ENCODE results near the gene PLCXD1. TPM values are rescaled to one million over a fixed set of nuclear protein-coding genes. Genes with fewer than 3 reads are reported as not detected.
A peak's percentile ranks its signal among the peaks of the same experiment; 100 is the strongest.
"Not testable (repeated sequence)": the region's sequence is repeated elsewhere in the genome, so short reads cannot be mapped to it uniquely, and the experiment has no call there.

Gene PLCXD1
- polyA plus RNA-seq, 2 of the 4 experiments (the other 2 are of a cell fraction): 64.6 to 67.9 TPM

DNA sequence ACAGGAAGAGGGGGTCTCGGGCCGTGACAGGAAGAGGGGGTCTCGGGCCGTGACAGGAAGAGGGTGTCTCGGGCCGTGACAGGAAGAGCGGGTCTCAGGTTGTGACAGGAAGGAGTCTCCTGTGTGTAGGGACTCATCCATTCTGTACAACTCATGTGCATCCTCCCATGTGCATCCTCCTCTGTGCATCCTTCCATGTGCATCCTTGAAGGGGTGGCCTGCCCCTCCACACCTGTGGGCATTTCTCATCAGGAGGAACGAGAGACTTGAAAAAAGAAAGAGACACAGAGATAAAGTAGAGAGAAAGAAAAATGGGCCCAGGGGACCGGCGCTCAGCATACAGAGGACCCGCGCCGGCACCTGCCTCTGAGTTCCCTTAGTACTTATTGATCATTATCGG lies 30.2 kb upstream of the PLCXD1 start:
- DNase-seq (ENCODE audit: low read depth in 1 of 2, low spot score in 1 of 2): peak in 1 of 2 experiments; percentile 1
- peak; percentile 25 to 50; a peak in 1 of 6 replicates for ATAC-seq
- ChIA-PET POLR2A (no interaction called here), CTCF (no interaction called here)
- Histone ChIP-seq H3K27ac (no peak overlapping the region), H3K9me3 (no peaks in the 10 kb centered on the region), H3K4me1 (no peaks in the 10 kb centered on the region), H3K4me2 (no peak overlapping the region), H3K4me3 (no peak overlapping the region)
- no peak for FAIRE-seq
- WGBS (ENCODE audit: missing lambda C conversion rate): 71% methylated on average over 14 of the region's 14 CpGs
- TF ChIP-seq SMC3 (IDR thresholded peaks at IDR 0.05) (no peak), HDAC2 (IDR thresholded peaks at IDR 0.05) (no peak)

GRCh38 chrX:251396-252243 lies 29.6 kb upstream of the PLCXD1 start:
- H3K4me1 ChIP-seq, POLR2A ChIA-PET, ATAC-seq, H3K9me3 ChIP-seq, FAIRE-seq, H3K27ac ChIP-seq, CTCF ChIA-PET, H3K4me3 ChIP-seq, H3K4me2 ChIP-seq: not testable (repeated sequence)
- WGBS (ENCODE audit: missing lambda C conversion rate): 72% methylated on average over 17 of the region's 17 CpGs
- peak in 1 of 2 experiments; percentile 4 for DNase-seq (ENCODE audit: low read depth in 1 of 2, low spot score in 1 of 2)

GRCh38 chrX:252244-252956 lies 28.8 kb upstream of the PLCXD1 start:
- no peak for TF ChIP-seq RNF2 (IDR thresholded peaks at IDR 0.05; ENCODE audit: borderline replicate concordance, low read depth)
- no peak for TF ChIP-seq KDM1A (IDR thresholded peaks at IDR 0.05; ENCODE audit: low read depth)
- no peak for TF ChIP-seq ZC3H11A (IDR thresholded peaks at IDR 0.05)
- TF ChIP-seq, protein P1, sequence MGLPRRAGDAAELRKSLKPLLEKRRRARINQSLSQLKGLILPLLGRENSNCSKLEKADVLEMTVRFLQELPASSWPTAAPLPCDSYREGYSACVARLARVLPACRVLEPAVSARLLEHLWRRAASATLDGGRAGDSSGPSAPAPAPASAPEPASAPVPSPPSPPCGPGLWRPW (IDR thresholded peaks at IDR 0.05): no peak
- no peak for TF ChIP-seq HMGXB4 (CRISPR knock-in tag; IDR thresholded peaks at IDR 0.05; ENCODE audit: borderline replicate concordance)
- TF ChIP-seq BHLHE40 (IDR thresholded peaks at IDR 0.05; ENCODE audit: low read depth, low read length): no peak
- no peak for TF ChIP-seq MYC (IDR thresholded peaks at IDR 0.05; ENCODE audit: borderline replicate concordance, low read length)
- no peak for TF ChIP-seq HEYL (CRISPR knock-in tag; IDR thresholded peaks at IDR 0.05)
- TF ChIP-seq CBX8 (IDR thresholded peaks at IDR 0.05): no peak
- no peak overlapping the region for H3K4me2 ChIP-seq
- no peak overlapping the region for H3K27ac ChIP-seq
- H3K4me3 ChIP-seq: no peak overlapping the region
- ATAC-seq: no peak
- FAIRE-seq: no peak
- ChIA-PET CTCF (no interaction called here), POLR2A (no interaction called here)
- H3K4me1 ChIP-seq: no peaks in the 10 kb centered on the region
- no peaks in the 10 kb centered on the region for H3K9me3 ChIP-seq
- DNase-seq (ENCODE audit: low read depth in 1 of 2, low spot score in 1 of 2): peak in 1 of 2 experiments; percentile 1
- WGBS (ENCODE audit: missing lambda C conversion rate): 63% methylated on average over 12 of the region's 12 CpGs

DNA sequence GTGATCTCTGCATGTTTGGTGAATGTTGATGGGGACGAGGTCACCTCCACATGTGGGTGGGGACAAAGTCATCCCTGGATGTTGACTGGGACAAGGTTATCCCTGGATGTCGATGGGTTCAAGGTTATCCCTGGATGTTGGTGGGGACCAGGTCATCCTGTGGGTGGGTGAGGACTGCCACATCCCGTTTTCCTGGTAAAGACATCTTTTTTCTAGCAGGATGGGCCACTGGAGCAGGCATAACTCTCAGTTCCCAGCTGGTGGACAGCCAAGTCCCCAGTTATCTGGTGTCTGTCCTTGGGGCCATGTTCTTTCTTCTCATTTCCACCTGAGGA lies 28.3 kb upstream of the PLCXD1 start:
- 53% methylated on average over 3 of the region's 3 CpGs for WGBS (ENCODE audit: missing lambda C conversion rate)
- ATAC-seq: no peak
- POLR2A ChIA-PET: no interaction called here

More for the DNA sequence above, 28.3 kb upstream of the PLCXD1 start:
- 0 out of 3 replicates have a peak, but pooled peaks cover under 1% of the 10 kb centered on the region for H3K4me1 ChIP-seq
- no peak overlapping the region for H3K27ac ChIP-seq
- no peak overlapping the region for H3K4me3 ChIP-seq
- no peak overlapping the region for H3K4me2 ChIP-seq
- peak in 1 of 2 experiments; percentile 1 for DNase-seq (ENCODE audit: low read depth in 1 of 2, low spot score in 1 of 2)
- H3K9me3 ChIP-seq: no peaks in the 10 kb centered on the region
- TF ChIP-seq POLR2A (IDR thresholded peaks at IDR 0.05; ENCODE audit: low read length) (no peak), CBX2 (IDR thresholded peaks at IDR 0.05; ENCODE audit: borderline replicate concordance, low read depth) (no peak), TP53 (CRISPR knock-in tag; IDR thresholded peaks at IDR 0.05) (no peak), JUN (IDR thresholded peaks at IDR 0.05) (no peak), HOXB5 (CRISPR knock-in tag; IDR thresholded peaks at IDR 0.05) (no peak), HOXB13 (CRISPR knock-in tag; IDR thresholded peaks at IDR 0.05; ENCODE audit: low read depth) (no peak), BHLHE40 (IDR thresholded peaks at IDR 0.05; ENCODE audit: low read depth, low read length) (no peak), ESRRA (IDR thresholded peaks at IDR 0.05; ENCODE audit: borderline replicate concordance, low read length) (no peak), MAFK (IDR thresholded peaks at IDR 0.05; ENCODE audit: partially characterized antibody) (no peak), MAX (IDR thresholded peaks at IDR 0.05) (no peak), KDM1A (IDR thresholded peaks at IDR 0.05; ENCODE audit: low read depth) (no peak), MAZ (IDR thresholded peaks at IDR 0.05; ENCODE audit: borderline replicate concordance, low read depth, low read length) (no peak), EP300 (IDR thresholded peaks at IDR 0.05) (no peak), HDAC2 (IDR thresholded peaks at IDR 0.05) (no peak), ZC3H11A (IDR thresholded peaks at IDR 0.05) (no peak), SREBF2 (IDR thresholded peaks at IDR 0.05) (no peak), BCL3 (IDR thresholded peaks at IDR 0.05) (no peak), HEYL (CRISPR knock-in tag; IDR thresholded peaks at IDR 0.05) (no peak), CBX8 (IDR thresholded peaks at IDR 0.05) (no peak)
- TF ChIP-seq, protein P2, sequence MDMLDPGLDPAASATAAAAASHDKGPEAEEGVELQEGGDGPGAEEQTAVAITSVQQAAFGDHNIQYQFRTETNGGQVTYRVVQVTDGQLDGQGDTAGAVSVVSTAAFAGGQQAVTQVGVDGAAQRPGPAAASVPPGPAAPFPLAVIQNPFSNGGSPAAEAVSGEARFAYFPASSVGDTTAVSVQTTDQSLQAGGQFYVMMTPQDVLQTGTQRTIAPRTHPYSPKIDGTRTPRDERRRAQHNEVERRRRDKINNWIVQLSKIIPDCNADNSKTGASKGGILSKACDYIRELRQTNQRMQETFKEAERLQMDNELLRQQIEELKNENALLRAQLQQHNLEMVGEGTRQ (IDR thresholded peaks at IDR 0.05): no peak
- no peak for FAIRE-seq
- CTCF ChIA-PET: no interaction called here

Measured in A549 (cell line).